GM12872 (cell line): ENCODE measurements around the gene SAP130.

Experiments used
- CTCF ChIP-seq: IDR thresholded peaks from 3 replicates; pipeline ENCODE4 v1.5.1; 2011; ENCODE audit warnings: low read depth, mild to moderate bottlenecking, low read length, moderate library complexity; ENCODE audit not compliant: insufficient read depth

Gene SAP130

GRCh38 chr2:127951026-127951425 lies 76.8 kb downstream of the SAP130 start:
- no peak for TF ChIP-seq CTCF

DNA sequence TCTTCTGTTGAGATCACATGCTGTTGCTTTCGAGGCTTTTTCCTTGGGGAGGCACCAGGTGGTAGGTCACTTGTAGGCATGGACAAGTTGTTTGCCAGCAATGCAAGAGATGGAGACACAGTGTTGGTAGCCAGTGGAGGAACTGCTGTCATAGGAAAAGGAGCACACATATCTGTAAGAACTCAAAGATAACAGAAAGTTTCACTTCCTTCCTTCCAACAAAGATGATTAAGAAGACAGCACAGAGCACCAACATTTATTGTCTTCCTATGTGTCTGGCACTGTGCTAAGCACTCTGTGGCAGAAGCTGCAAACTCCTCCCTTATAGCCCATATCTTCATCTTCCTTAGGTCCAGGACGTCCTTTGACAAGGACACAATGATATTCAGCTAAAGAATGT lies 77.6 kb downstream of the SAP130 start:
- TF ChIP-seq CTCF = no peak

DNA sequence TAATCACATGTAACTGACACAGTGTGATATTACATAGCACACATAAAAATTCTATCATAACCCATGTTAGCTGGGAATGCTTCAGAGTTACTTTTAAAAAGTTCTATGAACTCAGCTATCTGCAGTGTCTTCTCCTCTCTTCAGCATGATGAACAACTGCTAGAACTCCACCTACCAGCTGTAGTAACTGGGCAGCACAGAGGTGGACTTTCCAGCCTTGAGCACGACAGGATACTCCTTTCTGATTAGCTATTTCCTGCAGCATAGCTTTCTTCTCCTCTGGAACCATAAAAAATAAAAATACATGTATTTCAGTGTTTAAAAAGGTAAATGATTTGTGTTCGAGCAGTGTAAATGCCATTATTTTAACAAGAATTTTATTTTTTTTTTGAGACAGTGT lies 82.6 kb downstream of the SAP130 start:
- TF ChIP-seq CTCF = no peak

DNA sequence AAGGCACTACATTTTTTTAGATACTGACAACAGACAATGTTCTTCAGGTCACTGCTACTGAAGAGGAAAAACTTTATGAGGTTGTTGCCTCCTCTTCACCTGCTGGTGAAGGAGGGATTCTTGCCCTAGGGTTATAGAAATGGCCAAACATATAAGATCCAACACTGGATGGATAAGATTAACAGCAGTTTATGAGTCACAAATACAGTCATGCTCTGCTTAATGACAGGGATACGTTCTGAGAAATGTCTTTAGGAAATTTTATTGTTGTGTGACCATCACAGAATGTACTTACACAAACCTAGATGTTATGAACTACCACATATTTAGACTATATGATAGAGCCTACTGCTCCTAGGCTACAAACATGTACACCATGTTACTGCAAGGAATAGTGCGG lies 84.7 kb downstream of the SAP130 start:
- TF ChIP-seq CTCF = no peak

DNA sequence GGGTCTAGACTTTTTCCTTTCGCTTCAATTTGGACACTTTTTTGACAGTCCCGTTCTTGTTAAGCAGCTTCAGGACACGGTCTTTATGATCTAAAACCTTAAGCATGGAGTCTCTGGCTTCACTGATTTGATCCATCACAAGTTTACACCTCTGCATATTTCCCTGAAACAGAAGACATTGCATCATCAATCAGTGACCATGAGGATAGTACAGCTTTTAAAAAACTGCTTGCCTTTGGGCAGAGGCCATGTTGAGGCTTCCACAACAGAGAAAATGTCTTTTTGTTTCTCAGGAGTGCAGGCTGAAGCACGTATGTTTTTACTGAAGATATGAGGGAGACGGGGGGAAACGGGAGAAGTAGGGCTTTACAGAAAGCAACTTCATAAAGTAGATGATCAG lies 85.9 kb downstream of the SAP130 start:
- no peak for TF ChIP-seq CTCF

- TF ChIP-seq CTCF = no peak
Measured at GRCh38 chr2:127941461-127941860, 86.4 kb downstream of the SAP130 start.

DNA sequence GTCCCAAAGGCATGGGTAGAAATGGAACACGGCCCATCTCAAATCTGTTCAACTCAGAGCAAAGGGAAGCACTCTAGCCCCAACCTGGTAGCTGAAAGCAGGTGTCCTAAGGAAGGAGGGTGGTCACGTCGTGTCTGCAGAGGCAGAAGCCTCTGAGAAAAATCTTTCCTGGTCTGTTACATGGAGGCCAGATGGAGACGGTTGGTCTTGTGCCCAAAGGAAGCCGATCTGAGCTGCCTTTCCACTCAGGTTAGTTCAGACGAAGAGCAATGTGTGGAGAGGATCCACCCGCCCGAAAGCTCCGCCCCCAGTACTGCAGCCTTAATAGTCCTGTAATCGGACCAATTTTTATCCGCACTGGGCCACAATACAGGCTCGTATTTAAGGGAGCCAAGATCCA lies 87.2 kb downstream of the SAP130 start:
- TF ChIP-seq CTCF = no peak

- TF ChIP-seq CTCF = no peak
Measured at GRCh38 chr2:127935337-127935736, 92.5 kb downstream of the SAP130 start.
